Central memory CD4-positive, alpha-beta T cell (primary cell): ENCODE measurements around the gene MAP3K10.
"Not testable (repeated sequence)": the region's sequence is repeated elsewhere in the genome, so short reads cannot be mapped to it uniquely, and the experiment has no call there.

Experiments
- DNase-seq: peaks from one replicate; pipeline ENCODE4 v3.0.0; 2022

Gene MAP3K10

GRCh38 chr19:40217934-40218890 lies 27.0 kb downstream of the MAP3K10 start, which contains the start of gene TTC9B:
Gene TTC9B, minus strand, starts transcription at chr19:40218384. Its CDS starts 3 bp downstream, at chr19:40218381.
- peak; percentile 39 for DNase-seq

GRCh38 chr19:40219029-40219428 lies 27.8 kb downstream of the MAP3K10 start:
- DNase-seq, result not testable (repeated sequence)

GRCh38 chr19:40219721-40220276 lies 28.6 kb downstream of the MAP3K10 start:
- no peak for DNase-seq

GRCh38 chr19:40220674-40221073 lies 29.4 kb downstream of the MAP3K10 start:
- DNase-seq, result no peak

GRCh38 chr19:40221858-40222619 lies 30.8 kb downstream of the MAP3K10 start:
- peak; percentile 79 for DNase-seq

- peak; percentile 23 for DNase-seq
These were observed 32.1 kb downstream of the MAP3K10 start for GRCh38 chr19:40223135-40223822.

- no peak for DNase-seq
These were observed 33.3 kb downstream of the MAP3K10 start for GRCh38 chr19:40224342-40225150.

GRCh38 chr19:40225440-40226305 lies 34.4 kb downstream of the MAP3K10 start:
- DNase-seq, result no peak

GRCh38 chr19:40228346-40228745 lies 37.1 kb downstream of the MAP3K10 start:
- DNase-seq, result no peak

- no peak for DNase-seq
These were observed 37.6 kb downstream of the MAP3K10 start for GRCh38 chr19:40228863-40229262.

GRCh38 chr19:40229484-40229883 lies 38.3 kb downstream of the MAP3K10 start:
- no peak for DNase-seq

- no peak for DNase-seq
These were observed 38.7 kb downstream of the MAP3K10 start for GRCh38 chr19:40229926-40230417.

GRCh38 chr19:40231057-40231456 lies 39.8 kb downstream of the MAP3K10 start:
- DNase-seq, result no peak

- no peak for DNase-seq
These were observed 40.6 kb downstream of the MAP3K10 start for GRCh38 chr19:40231544-40232424.

GRCh38 chr19:40232479-40232878 lies 41.3 kb downstream of the MAP3K10 start:
- DNase-seq, result no peak

- DNase-seq, result no peak
These were observed 42.0 kb downstream of the MAP3K10 start for GRCh38 chr19:40232949-40233810.

- DNase-seq, result no peak
These were observed 42.7 kb downstream of the MAP3K10 start for GRCh38 chr19:40233811-40234389.
